Measurements from ENCODE around the gene SSBP2. TPM values are rescaled to one million over a fixed set of nuclear protein-coding genes. Genes with fewer than 3 reads are reported as not detected.

SSBP2 gene
- total and polyA plus RNA-seq, 2 donors (not counting 3 experiments of a cell fraction or from before 2014, with no cell fraction given) = 9.6 to 11.5 TPM

- Histone ChIP-seq H3K27me3 (ENCODE audit: control insufficient read depth in 2 of 2, insufficient read depth in 2 of 2, low read length in 2 of 2) (no peaks in the 10 kb centered on the region), H3K36me3 (ENCODE audit: control insufficient read depth in 2 of 2, extremely low read depth in 1 of 2, insufficient read depth in 2 of 2, low read length in 2 of 2) (no peaks in the 10 kb centered on the region), H3K79me2 (ENCODE audit: control insufficient read depth, insufficient read depth, low read length) (no peaks in the 10 kb centered on the region), H3K4me2 (ENCODE audit: insufficient read depth, low read length) (no peak overlapping the region), H4K20me1 (replicated peaks; ENCODE audit: control insufficient read depth, extremely low read depth, insufficient read depth, low read length) (no peaks in the 10 kb centered on the region), H3K27ac (ENCODE audit: insufficient read depth, low read depth, low read length) (no peak overlapping the region), H3K4me1 (ENCODE audit: control insufficient read depth, extremely low read depth, insufficient read depth, low read length) (no peaks in the 10 kb centered on the region), H3K9ac (replicated peaks; ENCODE audit: extremely low read depth, insufficient read depth, low read length) (no peak overlapping the region), H3K4me3 (replicated peaks in 1 of 3; ENCODE audit: insufficient read depth in 1 of 3, low read depth in 1 of 3, low read length in 3 of 3) (no peak overlapping the region), H3K9me1 (replicated peaks; ENCODE audit: control insufficient read depth, extremely low read depth, insufficient read depth, low read length) (no peaks in the 10 kb centered on the region), H2AFZ (ENCODE audit: low read depth, low read length) (no peak overlapping the region), H3K9me3 (replicated peaks; ENCODE audit: control insufficient read depth, insufficient read depth, low read length) (no peaks in the 10 kb centered on the region)
- no peak for DNase-seq (ENCODE audit: low read depth, low spot score)
- no TSS peak for BruUV-seq (replicated peaks)
- intact Hi-C loops (cut with micrococcal nuclease) (no loop called here), dilution Hi-C loops (cut with MboI; ENCODE audit: extremely low pct_ligation_motif_present, low sequenced_read_pairs) (no loop called here)
- ChIA-PET POLR2A (no interaction called here), CTCF (no interaction called here)
- TF ChIP-seq POLR2AphosphoS5 (IDR thresholded peaks at IDR 0.05; ENCODE audit: insufficient read depth, low read depth, low read length) (no peak), MAX (IDR thresholded peaks at IDR 0.05; ENCODE audit: insufficient read depth, insufficient read length) (no peak), EZH2 (IDR thresholded peaks at IDR 0.05; ENCODE audit: borderline replicate concordance, low read depth, low read length, severe bottlenecking) (no peak), JUN (IDR thresholded peaks at IDR 0.05; ENCODE audit: borderline replicate concordance, insufficient read depth, insufficient read length, low read depth) (no peak), POLR2A (IDR thresholded peaks at IDR 0.05; ENCODE audit: low read depth, low read length) (no peak), FOS (IDR thresholded peaks at IDR 0.05; ENCODE audit: borderline replicate concordance, insufficient read depth, low read length) (no peak), MYC (IDR thresholded peaks at IDR 0.05; ENCODE audit: low read depth, low read length) (no peak)
- TF ChIP-seq, protein P1, sequence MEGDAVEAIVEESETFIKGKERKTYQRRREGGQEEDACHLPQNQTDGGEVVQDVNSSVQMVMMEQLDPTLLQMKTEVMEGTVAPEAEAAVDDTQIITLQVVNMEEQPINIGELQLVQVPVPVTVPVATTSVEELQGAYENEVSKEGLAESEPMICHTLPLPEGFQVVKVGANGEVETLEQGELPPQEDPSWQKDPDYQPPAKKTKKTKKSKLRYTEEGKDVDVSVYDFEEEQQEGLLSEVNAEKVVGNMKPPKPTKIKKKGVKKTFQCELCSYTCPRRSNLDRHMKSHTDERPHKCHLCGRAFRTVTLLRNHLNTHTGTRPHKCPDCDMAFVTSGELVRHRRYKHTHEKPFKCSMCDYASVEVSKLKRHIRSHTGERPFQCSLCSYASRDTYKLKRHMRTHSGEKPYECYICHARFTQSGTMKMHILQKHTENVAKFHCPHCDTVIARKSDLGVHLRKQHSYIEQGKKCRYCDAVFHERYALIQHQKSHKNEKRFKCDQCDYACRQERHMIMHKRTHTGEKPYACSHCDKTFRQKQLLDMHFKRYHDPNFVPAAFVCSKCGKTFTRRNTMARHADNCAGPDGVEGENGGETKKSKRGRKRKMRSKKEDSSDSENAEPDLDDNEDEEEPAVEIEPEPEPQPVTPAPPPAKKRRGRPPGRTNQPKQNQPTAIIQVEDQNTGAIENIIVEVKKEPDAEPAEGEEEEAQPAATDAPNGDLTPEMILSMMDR (IDR thresholded peaks at IDR 0.05; ENCODE audit: extremely low read depth in 1 of 2, insufficient read depth in 1 of 2, low read depth in 1 of 2, low read length in 2 of 2) = no peak
- no peak for FAIRE-seq
Measured at GRCh38 chr5:81488862-81489261, 262.0 kb downstream of the SSBP2 start.
